Astrocyte (in vitro differentiated cells and primary cell): ENCODE data around the gene DHRS3. TPM values are rescaled to one million over a fixed set of nuclear protein-coding genes. Genes with fewer than 3 reads are reported as not detected.

Experiments
- DNase-seq: peaks from one replicate; pipeline ENCODE4 v3.0.0-alpha.2; 2010; ENCODE audit warnings: low read depth
- FAIRE-seq: peaks from 2 replicates; lab custom pipeline; 2011; peaks lifted over from hg19 to GRCh38; lab: Jason Lieb, UNC
- H2AFZ ChIP-seq: 2 replicates; pipeline ENCODE4 v1.6.0; 2012; ENCODE audit warnings: low read depth, low read length, inconsistent platforms
- H3K27ac ChIP-seq: 2 replicates; pipeline ENCODE4 v1.5.1; 2011; ENCODE audit warnings: low read depth, low read length, inconsistent platforms
- H3K27me3 ChIP-seq: 2 replicates; pipeline ENCODE4 v1.6.0; 2011; ENCODE audit warnings: low read length, inconsistent platforms; ENCODE audit not compliant: insufficient read depth
- H3K36me3 ChIP-seq: 2 replicates; pipeline ENCODE4 v1.5.1; 2011; ENCODE audit warnings: low read length, inconsistent platforms; ENCODE audit not compliant: insufficient read depth
- H3K4me1 ChIP-seq: 2 replicates; pipeline ENCODE4 v1.5.1; 2011; ENCODE audit warnings: low read length, inconsistent platforms; ENCODE audit not compliant: insufficient read depth
- H3K4me2 ChIP-seq: 2 replicates; pipeline ENCODE4 v1.6.0; 2012; ENCODE audit warnings: low read length, inconsistent platforms
- H3K4me3 ChIP-seq: 2 replicates; pipeline ENCODE4 v1.5.1; 2011; ENCODE audit warnings: low read depth, mild to moderate bottlenecking, low read length, inconsistent platforms; ENCODE audit not compliant: insufficient read depth
- H3K79me2 ChIP-seq: 2 replicates; pipeline ENCODE4 v1.6.0; 2012; ENCODE audit warnings: mild to moderate bottlenecking, low read length, inconsistent platforms; ENCODE audit not compliant: insufficient read depth
- H3K9ac ChIP-seq: 2 replicates; pipeline ENCODE4 v1.6.0; 2012; ENCODE audit warnings: mild to moderate bottlenecking, low read length, inconsistent platforms
- H3K9me3 ChIP-seq: 2 replicates; pipeline ENCODE4 v1.5.1; 2012; ENCODE audit warnings: low read depth, mild to moderate bottlenecking, low read length, inconsistent platforms; ENCODE audit not compliant: insufficient read depth
- H4K20me1 ChIP-seq: 2 replicates; pipeline ENCODE4 v1.6.0; 2012; ENCODE audit warnings: low read length, inconsistent platforms; ENCODE audit not compliant: insufficient read depth
- H3K27ac Mint-ChIP-seq: one replicate; pipeline ENCODE4 v1.8.0; 2021; ENCODE audit warnings: mild to moderate bottlenecking, mixed read lengths; ENCODE audit not compliant: unreplicated experiment
- H3K27me3 Mint-ChIP-seq: one replicate; pipeline ENCODE4 v1.8.0; 2021; ENCODE audit warnings: low read depth, mixed read lengths; ENCODE audit not compliant: unreplicated experiment
- H3K36me3 Mint-ChIP-seq: one replicate; pipeline ENCODE4 v1.8.0; 2021; ENCODE audit warnings: low read depth, mixed read lengths; ENCODE audit not compliant: unreplicated experiment
- H3K4me1 Mint-ChIP-seq: one replicate; pipeline ENCODE4 v1.8.0; 2021; ENCODE audit warnings: low read depth, mixed read lengths; ENCODE audit not compliant: unreplicated experiment
- H3K4me3 Mint-ChIP-seq: one replicate; pipeline ENCODE4 v1.8.0; 2021; ENCODE audit warnings: mild to moderate bottlenecking, moderate library complexity, mixed read lengths; ENCODE audit not compliant: unreplicated experiment
- H3K9me3 Mint-ChIP-seq: one replicate; pipeline ENCODE4 v1.8.0; 2021; ENCODE audit warnings: mild to moderate bottlenecking, mixed read lengths; ENCODE audit not compliant: unreplicated experiment
- EZH2 ChIP-seq: IDR thresholded peaks from 2 replicates; pipeline ENCODE4 v1.6.1; 2012; ENCODE audit warnings: mild to moderate bottlenecking, low read length, inconsistent platforms; ENCODE audit not compliant: insufficient read depth
- total RNA-seq: library from RNA; stranded (reverse); gene quantifications from 2 replicates; pipeline ENCODE4 v1.2.1, GENCODE V29; 2021
- TF ChIP-seq, protein P1 (sequence below): IDR thresholded peaks from 2 replicates; pipeline ENCODE4 v1.5.1; 2011; ENCODE audit warnings: low read depth, mild to moderate bottlenecking, inconsistent platforms, low read length, moderate library complexity; ENCODE audit not compliant: insufficient read depth

Gene DHRS3
- total RNA-seq, 1 donor from 2014 or later = 3.4 TPM

DNA sequence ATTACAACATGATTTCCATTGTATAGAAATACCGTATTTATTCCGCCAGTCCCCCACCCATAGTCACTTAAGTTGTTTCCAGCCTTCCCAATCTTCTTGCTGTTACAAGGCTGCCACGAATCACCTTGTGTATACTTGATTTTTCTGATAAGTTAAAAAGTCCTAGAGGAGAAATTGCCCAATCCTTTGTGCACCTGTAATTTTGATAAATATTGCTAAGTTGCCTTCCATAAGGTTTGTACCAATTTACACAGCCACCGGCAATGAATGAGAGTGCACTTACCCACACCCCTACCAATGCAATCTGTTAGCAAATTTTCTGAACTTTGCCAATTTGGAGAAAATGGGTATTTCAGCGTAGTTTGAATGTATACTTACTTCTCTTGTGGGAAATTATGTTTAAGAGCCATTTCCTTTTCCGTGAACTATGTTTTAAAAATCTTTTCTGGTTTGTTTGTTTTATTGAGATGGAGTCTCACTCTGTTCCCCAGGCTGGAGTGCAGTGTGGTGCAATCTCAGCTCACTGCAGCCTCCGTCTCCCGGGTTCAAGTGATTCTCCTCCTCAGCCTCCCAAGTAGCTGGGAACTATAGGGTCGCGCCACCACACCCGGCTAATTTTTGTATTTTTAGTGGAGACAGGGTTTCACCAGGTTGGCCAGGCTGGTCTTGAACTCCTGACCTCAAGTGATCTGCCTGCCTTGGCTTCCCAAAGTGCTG lies 87.4 kb downstream of the DHRS3 start:
- Mint-ChIP-seq H3K27ac (no peak overlapping the region), H3K9me3 (no peaks in the 10 kb centered on the region), H3K4me3 (no peak overlapping the region), H3K27me3 (no peaks in the 10 kb centered on the region), H3K4me1 (no peaks in the 10 kb centered on the region), H3K36me3 (no peaks in the 10 kb centered on the region)
- Histone ChIP-seq H3K9me3 (no peaks in the 10 kb centered on the region), H3K27ac (no peak overlapping the region), H3K79me2 (no peaks in the 10 kb centered on the region), H4K20me1 (no peaks in the 10 kb centered on the region), H3K36me3 (no peaks in the 10 kb centered on the region), H3K4me3 (no peak overlapping the region), H3K4me2 (no peak overlapping the region), H3K9ac (no peak overlapping the region), H3K4me1 (peaks cover 4% of the 10 kb centered on the region), H3K27me3 (no peaks in the 10 kb centered on the region), H2AFZ (no peak overlapping the region)
- DNase-seq (no peak), FAIRE-seq (no peak)
- no peak for TF ChIP-seq EZH2
- TF ChIP-seq, protein P1, sequence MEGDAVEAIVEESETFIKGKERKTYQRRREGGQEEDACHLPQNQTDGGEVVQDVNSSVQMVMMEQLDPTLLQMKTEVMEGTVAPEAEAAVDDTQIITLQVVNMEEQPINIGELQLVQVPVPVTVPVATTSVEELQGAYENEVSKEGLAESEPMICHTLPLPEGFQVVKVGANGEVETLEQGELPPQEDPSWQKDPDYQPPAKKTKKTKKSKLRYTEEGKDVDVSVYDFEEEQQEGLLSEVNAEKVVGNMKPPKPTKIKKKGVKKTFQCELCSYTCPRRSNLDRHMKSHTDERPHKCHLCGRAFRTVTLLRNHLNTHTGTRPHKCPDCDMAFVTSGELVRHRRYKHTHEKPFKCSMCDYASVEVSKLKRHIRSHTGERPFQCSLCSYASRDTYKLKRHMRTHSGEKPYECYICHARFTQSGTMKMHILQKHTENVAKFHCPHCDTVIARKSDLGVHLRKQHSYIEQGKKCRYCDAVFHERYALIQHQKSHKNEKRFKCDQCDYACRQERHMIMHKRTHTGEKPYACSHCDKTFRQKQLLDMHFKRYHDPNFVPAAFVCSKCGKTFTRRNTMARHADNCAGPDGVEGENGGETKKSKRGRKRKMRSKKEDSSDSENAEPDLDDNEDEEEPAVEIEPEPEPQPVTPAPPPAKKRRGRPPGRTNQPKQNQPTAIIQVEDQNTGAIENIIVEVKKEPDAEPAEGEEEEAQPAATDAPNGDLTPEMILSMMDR = no peak

DNA sequence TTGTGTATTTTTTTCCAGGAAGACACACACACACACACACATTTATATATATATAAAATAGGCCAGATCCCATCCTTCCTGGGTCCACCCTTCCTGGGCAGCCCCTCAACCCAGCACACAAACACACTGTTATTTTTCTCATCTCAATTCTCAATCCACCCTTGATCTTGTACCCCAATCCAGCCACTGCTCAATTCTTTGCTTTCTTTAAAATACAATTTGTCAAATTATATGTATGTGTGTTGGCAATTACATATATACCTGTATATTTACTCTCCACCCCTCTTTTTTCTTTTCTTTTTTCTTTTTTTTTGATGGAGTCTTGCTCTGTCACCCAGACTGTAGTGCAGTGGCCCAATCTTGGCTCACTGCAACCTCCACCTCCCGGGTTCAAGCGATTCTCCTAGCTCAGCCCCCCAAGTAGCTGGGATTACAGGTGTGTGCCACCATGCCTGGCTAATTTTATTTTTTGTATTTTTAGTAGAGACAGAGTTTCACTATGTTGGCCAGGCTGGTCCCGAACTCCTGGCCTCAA lies 88.3 kb downstream of the DHRS3 start:
- Mint-ChIP-seq H3K9me3 (no peaks in the 10 kb centered on the region), H3K36me3 (no peaks in the 10 kb centered on the region), H3K4me1 (no peaks in the 10 kb centered on the region), H3K4me3 (no peak overlapping the region), H3K27ac (no peak overlapping the region), H3K27me3 (no peaks in the 10 kb centered on the region)
- H3K79me2 ChIP-seq = no peaks in the 10 kb centered on the region
- H2AFZ ChIP-seq = no peak overlapping the region
- TF ChIP-seq, protein P1 = no peak
- TF ChIP-seq EZH2 = no peak
- H3K36me3 ChIP-seq = no peaks in the 10 kb centered on the region
- H4K20me1 ChIP-seq = no peaks in the 10 kb centered on the region
- FAIRE-seq (no peak), DNase-seq (no peak)
- H3K27ac ChIP-seq = no peak overlapping the region
- no peak overlapping the region for H3K9ac ChIP-seq
- H3K4me3 ChIP-seq = no peak overlapping the region
- H3K4me1 ChIP-seq = peaks cover 4% of the 10 kb centered on the region
- no peaks in the 10 kb centered on the region for H3K9me3 ChIP-seq
- no peaks in the 10 kb centered on the region for H3K27me3 ChIP-seq
- no peak overlapping the region for H3K4me2 ChIP-seq
